WTC11 (cell line): ENCODE results near the gene TRIM9. TPM values are rescaled to one million over a fixed set of nuclear protein-coding genes. Genes with fewer than 3 reads are reported as not detected.

Experiments
- ATAC-seq: fragments of 200-7000 bp; cut with Tn5 transposase; 2 replicates; pipeline ENCODE4 v1.10.0; 2021; ENCODE audit warnings: mild to moderate bottlenecking, moderate library complexity
- CTCF ChIA-PET: fragments of 300-600 bp; sonication (Branson Sonifier 250); formaldehyde crosslinking; loops from one replicate; lab custom pipeline; 2021; ENCODE audit warnings: antibody characterized with exemption; lab: Charles Lee
- POLR2A ChIA-PET: fragments of 350-600 bp; sonication (Branson Sonifier 250); formaldehyde crosslinking; loops from one replicate; lab custom pipeline; 2021; ENCODE audit warnings: antibody characterized with exemption; lab: Charles Lee
- DNase-seq: peaks from one replicate; pipeline ENCODE4 v3.0.0; 2021; ENCODE audit warnings: low spot score
- H3K27ac Mint-ChIP-seq: 2 replicates; pipeline ENCODE4 v1.8.0; 2021; ENCODE audit warnings: mixed read lengths
- H3K27me3 Mint-ChIP-seq: 2 replicates; pipeline ENCODE4 v1.8.0; 2021; ENCODE audit warnings: low read depth, mild to moderate bottlenecking, moderate library complexity, mixed read lengths
- H3K36me3 Mint-ChIP-seq: 2 replicates; pipeline ENCODE4 v1.8.0; 2021; ENCODE audit warnings: mixed read lengths
- H3K4me1 Mint-ChIP-seq: 2 replicates; pipeline ENCODE4 v1.8.0; 2022; ENCODE audit warnings: mixed read lengths
- H3K4me3 Mint-ChIP-seq: 2 replicates; pipeline ENCODE4 v1.8.0; 2021; ENCODE audit warnings: mild to moderate bottlenecking, moderate library complexity, mixed read lengths
- H3K9me3 Mint-ChIP-seq: 2 replicates; pipeline ENCODE4 v1.8.0; 2021; ENCODE audit warnings: mixed read lengths
- FOXP1 ChIP-seq: sonication (generic); formaldehyde crosslinking; IDR thresholded peaks from 2 replicates; pipeline ENCODE4 v1.8.0; 2022; ENCODE audit warnings: missing genetic modification reagents, mild to moderate bottlenecking, moderate library complexity, borderline replicate concordance
- GABPB1 ChIP-seq: sonication (generic); formaldehyde crosslinking; IDR thresholded peaks from 2 replicates; pipeline ENCODE4 v1.8.1; 2023; ENCODE audit warnings: mild to moderate bottlenecking, missing genetic modification reagents
- JAZF1 ChIP-seq: fragments of 250-450 bp; sonication (Bioruptor Pico); IDR thresholded peaks from 2 replicates; pipeline ENCODE4 v1.9.0; 2021; ENCODE audit warnings: moderate library complexity, mild to moderate bottlenecking, inconsistent platforms
- MXD4 ChIP-seq: fragments of 250-450 bp; sonication (Bioruptor Pico); IDR thresholded peaks from 2 replicates; pipeline ENCODE4 v1.8.0; 2021; ENCODE audit warnings: mild to moderate bottlenecking, moderate library complexity, borderline replicate concordance
- ZNF219 ChIP-seq: sonication (generic); formaldehyde crosslinking; IDR thresholded peaks from 2 replicates; pipeline ENCODE4 v1.8.0; 2023; ENCODE audit warnings: missing genetic modification reagents, mild to moderate bottlenecking, borderline replicate concordance
- total RNA-seq: library from RNA; stranded (reverse); gene quantifications from 3 replicates; pipeline ENCODE4 v1.2.3, GENCODE V29; 2021
- TF ChIP-seq, protein P1 (sequence below): sonication (generic); formaldehyde crosslinking; IDR thresholded peaks from 2 replicates; pipeline ENCODE4 v1.8.1; 2022; ENCODE audit warnings: low read depth, mild to moderate bottlenecking, moderate library complexity, missing genetic modification reagents, borderline replicate concordance
- TF ChIP-seq, protein P2 (sequence below): sonication (generic); formaldehyde crosslinking; IDR thresholded peaks from 2 replicates; pipeline ENCODE4 v1.8.0; 2022; ENCODE audit warnings: missing genetic modification reagents
- TF ChIP-seq, protein P3 (sequence below): sonication (generic); formaldehyde crosslinking; IDR thresholded peaks from 2 replicates; pipeline ENCODE4 v1.8.0; 2022; ENCODE audit warnings: mild to moderate bottlenecking, missing genetic modification reagents
- TF ChIP-seq, protein P4 (sequence below): sonication (generic); formaldehyde crosslinking; IDR thresholded peaks from 2 replicates; pipeline ENCODE4 v1.8.1; 2022; ENCODE audit warnings: mild to moderate bottlenecking, missing genetic modification reagents, moderate library complexity, borderline replicate concordance
- TF ChIP-seq, protein P5 (sequence below): sonication (generic); formaldehyde crosslinking; IDR thresholded peaks from 2 replicates; pipeline ENCODE4 v1.8.1; 2023; ENCODE audit warnings: mild to moderate bottlenecking, missing genetic modification reagents, moderate library complexity
- TF ChIP-seq, protein P6 (sequence below): sonication (generic); formaldehyde crosslinking; conservative IDR thresholded peaks from 2 replicates; pipeline ENCODE4 v1.8.1; 2023; ENCODE audit warnings: mild to moderate bottlenecking, low read depth, missing genetic modification reagents, moderate library complexity

Gene TRIM9
- total RNA-seq, 1 experiment from 2014 or later: 4.0 TPM

DNA sequence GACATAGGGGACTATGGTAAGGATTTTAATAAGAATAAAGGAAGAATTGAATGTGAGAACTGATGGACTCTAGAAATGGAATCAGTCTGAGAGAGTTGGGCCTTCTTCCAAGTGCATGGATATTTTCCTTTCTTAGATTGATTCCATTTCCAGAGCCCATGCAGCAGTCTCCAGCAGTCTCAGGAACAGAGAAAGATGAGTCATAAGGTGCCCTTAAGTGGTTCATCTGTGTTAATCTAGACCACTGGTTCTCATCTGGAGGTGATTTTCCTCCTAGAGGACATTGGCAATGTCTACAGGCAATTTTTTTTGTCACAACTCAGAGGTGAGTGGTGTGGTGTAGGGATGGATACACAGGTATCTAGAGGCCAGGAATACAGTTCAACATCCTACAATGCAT is 25.9 kb downstream of the TRIM9 start (continued):
- TF ChIP-seq ZNF219 (CRISPR knock-in tag) (no peak), FOXP1 (CRISPR knock-in tag) (no peak)
- TF ChIP-seq, protein P1, sequence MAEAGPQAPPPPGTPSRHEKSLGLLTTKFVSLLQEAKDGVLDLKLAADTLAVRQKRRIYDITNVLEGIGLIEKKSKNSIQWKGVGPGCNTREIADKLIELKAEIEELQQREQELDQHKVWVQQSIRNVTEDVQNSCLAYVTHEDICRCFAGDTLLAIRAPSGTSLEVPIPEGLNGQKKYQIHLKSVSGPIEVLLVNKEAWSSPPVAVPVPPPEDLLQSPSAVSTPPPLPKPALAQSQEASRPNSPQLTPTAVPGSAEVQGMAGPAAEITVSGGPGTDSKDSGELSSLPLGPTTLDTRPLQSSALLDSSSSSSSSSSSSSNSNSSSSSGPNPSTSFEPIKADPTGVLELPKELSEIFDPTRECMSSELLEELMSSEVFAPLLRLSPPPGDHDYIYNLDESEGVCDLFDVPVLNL: no peak
- TF ChIP-seq, protein P2, sequence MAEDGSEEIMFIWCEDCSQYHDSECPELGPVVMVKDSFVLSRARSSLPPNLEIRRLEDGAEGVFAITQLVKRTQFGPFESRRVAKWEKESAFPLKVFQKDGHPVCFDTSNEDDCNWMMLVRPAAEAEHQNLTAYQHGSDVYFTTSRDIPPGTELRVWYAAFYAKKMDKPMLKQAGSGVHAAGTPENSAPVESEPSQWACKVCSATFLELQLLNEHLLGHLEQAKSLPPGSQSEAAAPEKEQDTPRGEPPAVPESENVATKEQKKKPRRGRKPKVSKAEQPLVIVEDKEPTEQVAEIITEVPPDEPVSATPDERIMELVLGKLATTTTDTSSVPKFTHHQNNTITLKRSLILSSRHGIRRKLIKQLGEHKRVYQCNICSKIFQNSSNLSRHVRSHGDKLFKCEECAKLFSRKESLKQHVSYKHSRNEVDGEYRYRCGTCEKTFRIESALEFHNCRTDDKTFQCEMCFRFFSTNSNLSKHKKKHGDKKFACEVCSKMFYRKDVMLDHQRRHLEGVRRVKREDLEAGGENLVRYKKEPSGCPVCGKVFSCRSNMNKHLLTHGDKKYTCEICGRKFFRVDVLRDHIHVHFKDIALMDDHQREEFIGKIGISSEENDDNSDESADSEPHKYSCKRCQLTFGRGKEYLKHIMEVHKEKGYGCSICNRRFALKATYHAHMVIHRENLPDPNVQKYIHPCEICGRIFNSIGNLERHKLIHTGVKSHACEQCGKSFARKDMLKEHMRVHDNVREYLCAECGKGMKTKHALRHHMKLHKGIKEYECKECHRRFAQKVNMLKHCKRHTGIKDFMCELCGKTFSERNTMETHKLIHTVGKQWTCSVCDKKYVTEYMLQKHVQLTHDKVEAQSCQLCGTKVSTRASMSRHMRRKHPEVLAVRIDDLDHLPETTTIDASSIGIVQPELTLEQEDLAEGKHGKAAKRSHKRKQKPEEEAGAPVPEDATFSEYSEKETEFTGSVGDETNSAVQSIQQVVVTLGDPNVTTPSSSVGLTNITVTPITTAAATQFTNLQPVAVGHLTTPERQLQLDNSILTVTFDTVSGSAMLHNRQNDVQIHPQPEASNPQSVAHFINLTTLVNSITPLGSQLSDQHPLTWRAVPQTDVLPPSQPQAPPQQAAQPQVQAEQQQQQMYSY: no peak
- TF ChIP-seq, protein P3, sequence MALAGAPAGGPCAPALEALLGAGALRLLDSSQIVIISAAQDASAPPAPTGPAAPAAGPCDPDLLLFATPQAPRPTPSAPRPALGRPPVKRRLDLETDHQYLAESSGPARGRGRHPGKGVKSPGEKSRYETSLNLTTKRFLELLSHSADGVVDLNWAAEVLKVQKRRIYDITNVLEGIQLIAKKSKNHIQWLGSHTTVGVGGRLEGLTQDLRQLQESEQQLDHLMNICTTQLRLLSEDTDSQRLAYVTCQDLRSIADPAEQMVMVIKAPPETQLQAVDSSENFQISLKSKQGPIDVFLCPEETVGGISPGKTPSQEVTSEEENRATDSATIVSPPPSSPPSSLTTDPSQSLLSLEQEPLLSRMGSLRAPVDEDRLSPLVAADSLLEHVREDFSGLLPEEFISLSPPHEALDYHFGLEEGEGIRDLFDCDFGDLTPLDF (CRISPR knock-in tag): no peak

DNA sequence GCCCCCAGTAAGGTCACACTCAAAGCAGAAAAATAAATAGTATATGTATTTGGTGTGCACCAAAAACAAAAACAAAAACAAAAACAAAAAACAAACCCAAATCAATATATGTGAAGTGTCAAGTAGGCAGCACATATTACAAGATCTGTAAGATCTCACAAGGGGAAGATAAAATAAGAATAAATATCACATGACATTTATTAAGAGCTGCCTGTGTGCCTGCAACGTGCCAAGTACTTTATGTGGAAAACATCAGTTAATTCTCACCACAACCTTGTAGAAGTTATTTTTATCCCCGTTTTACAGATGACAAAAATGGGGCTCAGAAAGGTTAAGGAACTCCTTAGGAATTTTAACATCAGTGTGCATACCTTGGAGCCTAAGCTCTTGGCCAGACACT is 26.6 kb downstream of the TRIM9 start:
- no peak overlapping the region for H3K27ac Mint-ChIP-seq

More for the DNA sequence above, 26.6 kb downstream of the TRIM9 start:
- Mint-ChIP-seq H3K36me3 (no peaks in the 10 kb centered on the region), H3K4me1 (peaks cover 7% of the 10 kb centered on the region), H3K27me3 (no peaks in the 10 kb centered on the region), H3K4me3 (no peak overlapping the region), H3K9me3 (peaks cover 26% of the 10 kb centered on the region)
- TF ChIP-seq JAZF1 (CRISPR knock-in tag) (no peak), GABPB1 (CRISPR knock-in tag) (no peak), MXD4 (CRISPR knock-in tag) (no peak)
- TF ChIP-seq, protein P1: no peak
- TF ChIP-seq, protein P4, sequence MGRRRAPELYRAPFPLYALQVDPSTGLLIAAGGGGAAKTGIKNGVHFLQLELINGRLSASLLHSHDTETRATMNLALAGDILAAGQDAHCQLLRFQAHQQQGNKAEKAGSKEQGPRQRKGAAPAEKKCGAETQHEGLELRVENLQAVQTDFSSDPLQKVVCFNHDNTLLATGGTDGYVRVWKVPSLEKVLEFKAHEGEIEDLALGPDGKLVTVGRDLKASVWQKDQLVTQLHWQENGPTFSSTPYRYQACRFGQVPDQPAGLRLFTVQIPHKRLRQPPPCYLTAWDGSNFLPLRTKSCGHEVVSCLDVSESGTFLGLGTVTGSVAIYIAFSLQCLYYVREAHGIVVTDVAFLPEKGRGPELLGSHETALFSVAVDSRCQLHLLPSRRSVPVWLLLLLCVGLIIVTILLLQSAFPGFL (CRISPR knock-in tag): no peak
- TF ChIP-seq, protein P5, sequence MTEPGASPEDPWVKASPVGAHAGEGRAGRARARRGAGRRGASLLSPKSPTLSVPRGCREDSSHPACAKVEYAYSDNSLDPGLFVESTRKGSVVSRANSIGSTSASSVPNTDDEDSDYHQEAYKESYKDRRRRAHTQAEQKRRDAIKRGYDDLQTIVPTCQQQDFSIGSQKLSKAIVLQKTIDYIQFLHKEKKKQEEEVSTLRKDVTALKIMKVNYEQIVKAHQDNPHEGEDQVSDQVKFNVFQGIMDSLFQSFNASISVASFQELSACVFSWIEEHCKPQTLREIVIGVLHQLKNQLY (CRISPR knock-in tag): no peak
- TF ChIP-seq, protein P6, sequence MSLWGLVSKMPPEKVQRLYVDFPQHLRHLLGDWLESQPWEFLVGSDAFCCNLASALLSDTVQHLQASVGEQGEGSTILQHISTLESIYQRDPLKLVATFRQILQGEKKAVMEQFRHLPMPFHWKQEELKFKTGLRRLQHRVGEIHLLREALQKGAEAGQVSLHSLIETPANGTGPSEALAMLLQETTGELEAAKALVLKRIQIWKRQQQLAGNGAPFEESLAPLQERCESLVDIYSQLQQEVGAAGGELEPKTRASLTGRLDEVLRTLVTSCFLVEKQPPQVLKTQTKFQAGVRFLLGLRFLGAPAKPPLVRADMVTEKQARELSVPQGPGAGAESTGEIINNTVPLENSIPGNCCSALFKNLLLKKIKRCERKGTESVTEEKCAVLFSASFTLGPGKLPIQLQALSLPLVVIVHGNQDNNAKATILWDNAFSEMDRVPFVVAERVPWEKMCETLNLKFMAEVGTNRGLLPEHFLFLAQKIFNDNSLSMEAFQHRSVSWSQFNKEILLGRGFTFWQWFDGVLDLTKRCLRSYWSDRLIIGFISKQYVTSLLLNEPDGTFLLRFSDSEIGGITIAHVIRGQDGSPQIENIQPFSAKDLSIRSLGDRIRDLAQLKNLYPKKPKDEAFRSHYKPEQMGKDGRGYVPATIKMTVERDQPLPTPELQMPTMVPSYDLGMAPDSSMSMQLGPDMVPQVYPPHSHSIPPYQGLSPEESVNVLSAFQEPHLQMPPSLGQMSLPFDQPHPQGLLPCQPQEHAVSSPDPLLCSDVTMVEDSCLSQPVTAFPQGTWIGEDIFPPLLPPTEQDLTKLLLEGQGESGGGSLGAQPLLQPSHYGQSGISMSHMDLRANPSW (CRISPR knock-in tag): no peak
- ChIA-PET CTCF (no interaction called here), POLR2A (no interaction called here)
- DNase-seq: no peak
- no peak for ATAC-seq
